Measurements from ENCODE around the gene CDKN1B. TPM values are rescaled to one million over a fixed set of nuclear protein-coding genes. Genes with fewer than 3 reads are reported as not detected.

Gene CDKN1B
- total RNA-seq, 1 donor from 2014 or later, result 36.3 TPM

- H3K4me3 ChIP-seq, result peak overlapping the region; percentile 76
- peak; percentile 94 for DNase-seq
- peaks cover 14% of the 10 kb centered on the region for H3K36me3 ChIP-seq
- no peaks in the 10 kb centered on the region for H3K27me3 ChIP-seq (ENCODE audit: low read depth)
- no peaks in the 10 kb centered on the region for H3K9me3 ChIP-seq (replicated peaks)
- peaks cover 55% of the 10 kb centered on the region for H3K4me1 ChIP-seq
- TF ChIP-seq, protein P1, sequence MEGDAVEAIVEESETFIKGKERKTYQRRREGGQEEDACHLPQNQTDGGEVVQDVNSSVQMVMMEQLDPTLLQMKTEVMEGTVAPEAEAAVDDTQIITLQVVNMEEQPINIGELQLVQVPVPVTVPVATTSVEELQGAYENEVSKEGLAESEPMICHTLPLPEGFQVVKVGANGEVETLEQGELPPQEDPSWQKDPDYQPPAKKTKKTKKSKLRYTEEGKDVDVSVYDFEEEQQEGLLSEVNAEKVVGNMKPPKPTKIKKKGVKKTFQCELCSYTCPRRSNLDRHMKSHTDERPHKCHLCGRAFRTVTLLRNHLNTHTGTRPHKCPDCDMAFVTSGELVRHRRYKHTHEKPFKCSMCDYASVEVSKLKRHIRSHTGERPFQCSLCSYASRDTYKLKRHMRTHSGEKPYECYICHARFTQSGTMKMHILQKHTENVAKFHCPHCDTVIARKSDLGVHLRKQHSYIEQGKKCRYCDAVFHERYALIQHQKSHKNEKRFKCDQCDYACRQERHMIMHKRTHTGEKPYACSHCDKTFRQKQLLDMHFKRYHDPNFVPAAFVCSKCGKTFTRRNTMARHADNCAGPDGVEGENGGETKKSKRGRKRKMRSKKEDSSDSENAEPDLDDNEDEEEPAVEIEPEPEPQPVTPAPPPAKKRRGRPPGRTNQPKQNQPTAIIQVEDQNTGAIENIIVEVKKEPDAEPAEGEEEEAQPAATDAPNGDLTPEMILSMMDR (IDR thresholded peaks at IDR 0.05; ENCODE audit: borderline replicate concordance), result peak; percentile 19
- H3K27ac ChIP-seq (replicated peaks), result peak overlapping the region; percentile 97
- intact Hi-C loops (cut with micrococcal nuclease), result no loop called here
Measured at GRCh38 chr12:12725086-12725955, 8.2 kb downstream of the CDKN1B start.

GRCh38 chr12:12725956-12726554 is 8.9 kb downstream of the CDKN1B start:
- intact Hi-C loops (cut with micrococcal nuclease), result no loop called here
- H3K9me3 ChIP-seq (replicated peaks), result no peaks in the 10 kb centered on the region

GRCh38 chr12:12726555-12727093 is 9.5 kb downstream of the CDKN1B start:
- H3K27ac ChIP-seq (replicated peaks), result peak overlapping the region; percentile 97
- no peaks in the 10 kb centered on the region for H3K9me3 ChIP-seq (replicated peaks)

More at GRCh38 chr12:12725956-12726554, 8.9 kb downstream of the CDKN1B start:
- H3K27ac ChIP-seq (replicated peaks), result peak overlapping the region; percentile 97
- DNase-seq, result no peak
- no peaks in the 10 kb centered on the region for H3K27me3 ChIP-seq (ENCODE audit: low read depth)
- peak overlapping the region; percentile 76 for H3K4me3 ChIP-seq
- TF ChIP-seq, protein P1 (IDR thresholded peaks at IDR 0.05; ENCODE audit: borderline replicate concordance), result no peak
- H3K4me1 ChIP-seq, result peaks cover 48% of the 10 kb centered on the region
- H3K36me3 ChIP-seq, result peaks cover 7% of the 10 kb centered on the region

DNA sequence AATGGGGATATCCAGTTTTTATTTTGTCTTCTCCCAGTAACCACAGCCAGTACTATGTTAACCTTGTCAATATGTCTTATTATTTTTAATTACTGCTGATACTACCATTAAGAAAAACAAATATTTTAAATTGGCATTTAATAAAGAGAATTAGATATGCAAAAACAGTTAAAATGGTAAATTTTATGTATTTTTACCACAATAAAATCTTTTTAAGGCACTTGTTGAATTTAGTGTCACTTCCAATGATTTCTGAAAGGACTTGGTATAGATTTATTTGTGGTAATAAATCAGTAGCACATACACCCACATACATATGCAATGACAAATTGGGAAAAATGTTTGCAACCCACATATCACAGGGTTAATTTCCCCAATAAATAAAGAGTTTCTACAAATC is 14.0 kb downstream of the CDKN1B start:
- no peak for DNase-seq
- no peaks in the 10 kb centered on the region for H3K9me3 ChIP-seq (replicated peaks)
- H3K36me3 ChIP-seq, result no peaks in the 10 kb centered on the region
- peaks cover 20% of the 10 kb centered on the region for H3K4me1 ChIP-seq
- H3K4me3 ChIP-seq, result no peak overlapping the region
- TF ChIP-seq, protein P1 (IDR thresholded peaks at IDR 0.05; ENCODE audit: borderline replicate concordance), result no peak
- intact Hi-C loops (cut with micrococcal nuclease), result no loop called here
- H3K27ac ChIP-seq (replicated peaks), result no peak overlapping the region
- H3K27me3 ChIP-seq (ENCODE audit: low read depth), result no peaks in the 10 kb centered on the region

More at GRCh38 chr12:12726555-12727093, 9.5 kb downstream of the CDKN1B start:
- DNase-seq, result no peak
- Histone ChIP-seq H3K36me3 (peaks cover 1% of the 10 kb centered on the region), H3K4me3 (peak overlapping the region; percentile 76), H3K4me1 (peaks cover 42% of the 10 kb centered on the region), H3K27me3 (ENCODE audit: low read depth) (no peaks in the 10 kb centered on the region)
- TF ChIP-seq, protein P1 (IDR thresholded peaks at IDR 0.05; ENCODE audit: borderline replicate concordance), result no peak
- intact Hi-C loops (cut with micrococcal nuclease), result no loop called here

DNA sequence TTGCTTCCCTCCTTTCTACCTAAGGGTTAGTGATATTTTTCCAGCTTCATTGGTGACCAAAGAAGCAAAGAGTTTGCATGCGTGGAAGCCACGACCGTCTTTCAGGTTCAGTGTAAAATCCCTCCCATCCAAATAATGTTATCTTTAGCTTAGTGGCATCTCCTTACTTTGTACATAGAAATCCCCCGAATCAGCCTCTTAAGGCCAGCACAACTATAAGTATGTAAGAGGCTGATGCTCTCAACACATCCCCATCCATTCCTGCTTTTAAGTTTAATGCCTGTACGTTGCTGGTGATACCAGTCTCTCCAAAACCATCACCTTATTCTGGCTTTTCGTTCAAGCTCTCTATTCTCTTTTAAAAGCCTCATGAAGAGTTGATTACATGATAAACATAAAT is 14.6 kb downstream of the CDKN1B start:
- H3K27ac ChIP-seq (replicated peaks), result no peak overlapping the region
- TF ChIP-seq, protein P1 (IDR thresholded peaks at IDR 0.05; ENCODE audit: borderline replicate concordance), result no peak
- no peaks in the 10 kb centered on the region for H3K27me3 ChIP-seq (ENCODE audit: low read depth)
- H3K36me3 ChIP-seq, result no peaks in the 10 kb centered on the region
- no peak overlapping the region for H3K4me3 ChIP-seq
- H3K4me1 ChIP-seq, result peaks cover 18% of the 10 kb centered on the region
- intact Hi-C loops (cut with micrococcal nuclease), result no loop called here
- no peaks in the 10 kb centered on the region for H3K9me3 ChIP-seq (replicated peaks)
- no peak for DNase-seq
